HepG2 (cell line): ENCODE results near the gene EMC9. TPM values are rescaled to one million over a fixed set of nuclear protein-coding genes. Genes with fewer than 3 reads are reported as not detected.

Experiments used
- CHCHD3 ChIP-seq: sonication (generic); formaldehyde crosslinking; IDR thresholded peaks from 2 replicates; pipeline ENCODE4 v1.8.0; 2022; ENCODE audit warnings: mild to moderate bottlenecking, missing genetic modification reagents, moderate library complexity
- GPN1 ChIP-seq: sonication (generic); formaldehyde crosslinking; IDR thresholded peaks from 2 replicates; pipeline ENCODE4 v1.5.1; 2020; ENCODE audit warnings: missing genetic modification reagents, borderline replicate concordance
- KLF13 ChIP-seq: sonication (generic); formaldehyde crosslinking; IDR thresholded peaks from 2 replicates; pipeline ENCODE4 v1.4.0; 2020; ENCODE audit warnings: mild to moderate bottlenecking, missing genetic modification reagents
- KLF15 ChIP-seq: sonication (generic); formaldehyde crosslinking; IDR thresholded peaks from 2 replicates; pipeline ENCODE4 v1.8.1; 2023; ENCODE audit warnings: borderline replicate concordance, mild to moderate bottlenecking, inconsistent platforms, missing genetic modification reagents, mixed read lengths
- KMT2A ChIP-seq: sonication (generic); formaldehyde crosslinking; IDR thresholded peaks from 2 replicates; pipeline ENCODE4 v1.4.0; 2020; ENCODE audit warnings: missing genetic modification reagents
- MEIS1 ChIP-seq: sonication (generic); formaldehyde crosslinking; IDR thresholded peaks from 2 replicates; pipeline ENCODE4 v1.9.0; 2021; ENCODE audit warnings: mild to moderate bottlenecking, missing genetic modification reagents, moderate library complexity, borderline replicate concordance
- MTF1 ChIP-seq: sonication (generic); formaldehyde crosslinking; IDR thresholded peaks from 2 replicates; pipeline ENCODE4 v1.5.0; 2020; ENCODE audit warnings: missing genetic modification reagents
- MXD4 ChIP-seq: IDR thresholded peaks from 2 replicates; pipeline ENCODE4 v1.6.1; 2016; ENCODE audit warnings: mild to moderate bottlenecking, missing biosample characterization, missing genetic modification reagents
- STAG1 ChIP-seq: sonication (generic); formaldehyde crosslinking; IDR thresholded peaks from 2 replicates; pipeline ENCODE4 v1.4.0; 2020; ENCODE audit warnings: missing genetic modification reagents
- TBP ChIP-seq: sonication (generic); formaldehyde crosslinking; IDR thresholded peaks from 2 replicates; pipeline ENCODE4 v1.5.0; 2020; ENCODE audit warnings: missing genetic modification reagents
- TOE1 ChIP-seq: sonication (generic); formaldehyde crosslinking; IDR thresholded peaks from 2 replicates; pipeline ENCODE4 v1.4.0; 2020; ENCODE audit warnings: mild to moderate bottlenecking, missing genetic modification reagents
- ZIK1 ChIP-seq: sonication (generic); formaldehyde crosslinking; IDR thresholded peaks from 2 replicates; pipeline ENCODE4 v1.5.0; 2020; ENCODE audit warnings: mild to moderate bottlenecking, low read depth, missing genetic modification reagents, borderline replicate concordance
- ZNF12 ChIP-seq: sonication (generic); formaldehyde crosslinking; IDR thresholded peaks from 2 replicates; pipeline ENCODE4 v1.5.0; 2020; ENCODE audit warnings: missing genetic modification reagents
- polyA plus RNA-seq, 8 experiments: library from polyadenylated mRNA; depleted of rRNA in 3 of 8; stranded (reverse) in 7 of 8; unstranded in 1 of 8; fragments of >200 nt; fragmentation: Illumina TruSeq in 4 of 8; extraction: Trizol in 4 of 8; gene quantifications; 2 replicates each; pipeline versions ENCODE4 v1.2.1 to v1.2.3, GENCODE V29; 2011 to 2016; ENCODE audit warnings: low read depth in 4 of 8, missing spikeins in 1 of 8, mixed read lengths in 1 of 8; ENCODE audit not compliant: insufficient read depth in 1 of 8
- total RNA-seq, 5 experiments: library from RNA; depleted of rRNA; stranded (reverse); fragments of >200 nt; fragmentation: Illumina TruSeq; extraction: Trizol; gene quantifications; 2 replicates each; pipeline ENCODE4 v1.2.3, GENCODE V29; 2016; ENCODE audit warnings: low read depth in 1 of 5
- TF ChIP-seq, protein P1 (sequence below): sonication (generic); formaldehyde crosslinking; IDR thresholded peaks from 2 replicates; pipeline ENCODE4 v1.8.1; 2022; ENCODE audit warnings: mild to moderate bottlenecking, missing genetic modification reagents
- TF ChIP-seq, protein P2 (sequence below): sonication (generic); formaldehyde crosslinking; IDR thresholded peaks from 2 replicates; pipeline ENCODE4 v1.8.1; 2023; ENCODE audit warnings: missing genetic modification reagents, mild to moderate bottlenecking, borderline replicate concordance
- TF ChIP-seq, protein P3 (sequence below): sonication (generic); formaldehyde crosslinking; IDR thresholded peaks from 2 replicates; pipeline ENCODE4 v1.5.1; 2020; ENCODE audit warnings: missing genetic modification reagents, mild to moderate bottlenecking, borderline replicate concordance
- TF ChIP-seq, protein P4 (sequence below): sonication (generic); formaldehyde crosslinking; IDR thresholded peaks from 2 replicates; pipeline ENCODE4 v1.4.0; 2020; ENCODE audit warnings: mild to moderate bottlenecking, missing genetic modification reagents, borderline replicate concordance
- TF ChIP-seq, protein P5 (sequence below): sonication (generic); formaldehyde crosslinking; IDR thresholded peaks from 2 replicates; pipeline ENCODE4 v1.8.1; 2023; ENCODE audit warnings: mild to moderate bottlenecking, missing genetic modification reagents

EMC9 gene
- total and polyA plus RNA-seq, 2 of the 13 experiments (the other 11 are each of a cell fraction or from before 2014, with no cell fraction given), result 60.5 to 78.7 TPM

DNA sequence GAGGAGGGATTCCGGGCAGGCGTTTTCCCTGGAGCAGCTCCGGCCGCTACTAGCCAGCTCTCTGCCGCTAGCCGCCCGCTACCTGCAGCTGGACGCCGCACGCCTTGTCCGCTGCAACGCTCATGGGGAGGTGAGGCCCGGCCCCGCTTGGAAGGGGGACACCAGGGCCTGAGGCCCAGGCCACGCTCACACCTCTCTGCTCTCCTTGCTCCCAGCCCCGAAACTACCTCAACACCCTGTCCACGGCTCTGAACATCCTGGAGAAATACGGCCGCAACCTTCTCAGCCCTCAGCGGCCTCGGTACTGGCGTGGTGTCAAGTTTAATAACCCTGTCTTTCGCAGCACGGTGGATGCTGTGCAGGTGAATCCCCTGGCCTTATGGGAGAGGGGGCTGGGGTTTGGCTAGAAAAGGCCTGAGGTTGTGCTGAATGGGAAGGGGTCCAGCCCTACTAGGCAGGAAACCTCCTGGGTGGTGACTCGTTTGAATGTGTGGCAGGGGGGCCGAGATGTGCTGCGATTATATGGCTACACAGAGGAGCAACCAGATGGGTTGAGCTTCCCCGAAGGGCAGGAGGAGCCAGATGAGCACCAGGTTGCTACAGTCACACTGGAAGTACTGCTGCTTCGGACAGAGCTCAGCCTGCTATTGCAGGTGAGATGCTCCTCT lies 6.5 kb upstream of the EMC9 start (continued):
- TF ChIP-seq, protein P1, sequence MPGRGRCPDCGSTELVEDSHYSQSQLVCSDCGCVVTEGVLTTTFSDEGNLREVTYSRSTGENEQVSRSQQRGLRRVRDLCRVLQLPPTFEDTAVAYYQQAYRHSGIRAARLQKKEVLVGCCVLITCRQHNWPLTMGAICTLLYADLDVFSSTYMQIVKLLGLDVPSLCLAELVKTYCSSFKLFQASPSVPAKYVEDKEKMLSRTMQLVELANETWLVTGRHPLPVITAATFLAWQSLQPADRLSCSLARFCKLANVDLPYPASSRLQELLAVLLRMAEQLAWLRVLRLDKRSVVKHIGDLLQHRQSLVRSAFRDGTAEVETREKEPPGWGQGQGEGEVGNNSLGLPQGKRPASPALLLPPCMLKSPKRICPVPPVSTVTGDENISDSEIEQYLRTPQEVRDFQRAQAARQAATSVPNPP (CRISPR knock-in tag), result no peak
- TF ChIP-seq GPN1 (peak; percentile 89), ZIK1 (CRISPR knock-in tag) (no peak), TOE1 (CRISPR knock-in tag) (no peak), MEIS1 (CRISPR knock-in tag) (0 out of 2 replicates have a peak, but pooled peaks have one; percentile 36), KLF13 (peak; percentile 87; the same call in 1 of the 2 replicates), ZNF12 (CRISPR knock-in tag) (peak; percentile 49; the same call in 1 of the 2 replicates), CHCHD3 (CRISPR knock-in tag) (peak; percentile 68; the same call in 1 of the 2 replicates), TBP (0 out of 2 replicates have a peak, but pooled peaks have one; percentile 86), KMT2A (peak; percentile 52; the same call in 1 of the 2 replicates), MTF1 (CRISPR knock-in tag) (no peak), KLF15 (CRISPR knock-in tag) (peak; percentile 40; the same call in 1 of the 2 replicates), STAG1 (CRISPR knock-in tag) (no peak), MXD4 (CRISPR knock-in tag) (0 out of 2 replicates have a peak, but pooled peaks have one; percentile 20)
- TF ChIP-seq, protein P2, sequence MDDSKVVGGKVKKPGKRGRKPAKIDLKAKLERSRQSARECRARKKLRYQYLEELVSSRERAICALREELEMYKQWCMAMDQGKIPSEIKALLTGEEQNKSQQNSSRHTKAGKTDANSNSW (CRISPR knock-in tag), result peak; percentile 37; the same call in 1 of the 2 replicates
- TF ChIP-seq, protein P3, sequence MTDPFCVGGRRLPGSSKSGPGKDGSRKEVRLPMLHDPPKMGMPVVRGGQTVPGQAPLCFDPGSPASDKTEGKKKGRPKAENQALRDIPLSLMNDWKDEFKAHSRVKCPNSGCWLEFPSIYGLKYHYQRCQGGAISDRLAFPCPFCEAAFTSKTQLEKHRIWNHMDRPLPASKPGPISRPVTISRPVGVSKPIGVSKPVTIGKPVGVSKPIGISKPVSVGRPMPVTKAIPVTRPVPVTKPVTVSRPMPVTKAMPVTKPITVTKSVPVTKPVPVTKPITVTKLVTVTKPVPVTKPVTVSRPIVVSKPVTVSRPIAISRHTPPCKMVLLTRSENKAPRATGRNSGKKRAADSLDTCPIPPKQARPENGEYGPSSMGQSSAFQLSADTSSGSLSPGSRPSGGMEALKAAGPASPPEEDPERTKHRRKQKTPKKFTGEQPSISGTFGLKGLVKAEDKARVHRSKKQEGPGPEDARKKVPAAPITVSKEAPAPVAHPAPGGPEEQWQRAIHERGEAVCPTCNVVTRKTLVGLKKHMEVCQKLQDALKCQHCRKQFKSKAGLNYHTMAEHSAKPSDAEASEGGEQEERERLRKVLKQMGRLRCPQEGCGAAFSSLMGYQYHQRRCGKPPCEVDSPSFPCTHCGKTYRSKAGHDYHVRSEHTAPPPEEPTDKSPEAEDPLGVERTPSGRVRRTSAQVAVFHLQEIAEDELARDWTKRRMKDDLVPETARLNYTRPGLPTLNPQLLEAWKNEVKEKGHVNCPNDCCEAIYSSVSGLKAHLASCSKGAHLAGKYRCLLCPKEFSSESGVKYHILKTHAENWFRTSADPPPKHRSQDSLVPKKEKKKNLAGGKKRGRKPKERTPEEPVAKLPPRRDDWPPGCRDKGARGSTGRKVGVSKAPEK (CRISPR knock-in tag), result 0 out of 2 replicates have a peak, but pooled peaks have one; percentile 51
- TF ChIP-seq, protein P4, sequence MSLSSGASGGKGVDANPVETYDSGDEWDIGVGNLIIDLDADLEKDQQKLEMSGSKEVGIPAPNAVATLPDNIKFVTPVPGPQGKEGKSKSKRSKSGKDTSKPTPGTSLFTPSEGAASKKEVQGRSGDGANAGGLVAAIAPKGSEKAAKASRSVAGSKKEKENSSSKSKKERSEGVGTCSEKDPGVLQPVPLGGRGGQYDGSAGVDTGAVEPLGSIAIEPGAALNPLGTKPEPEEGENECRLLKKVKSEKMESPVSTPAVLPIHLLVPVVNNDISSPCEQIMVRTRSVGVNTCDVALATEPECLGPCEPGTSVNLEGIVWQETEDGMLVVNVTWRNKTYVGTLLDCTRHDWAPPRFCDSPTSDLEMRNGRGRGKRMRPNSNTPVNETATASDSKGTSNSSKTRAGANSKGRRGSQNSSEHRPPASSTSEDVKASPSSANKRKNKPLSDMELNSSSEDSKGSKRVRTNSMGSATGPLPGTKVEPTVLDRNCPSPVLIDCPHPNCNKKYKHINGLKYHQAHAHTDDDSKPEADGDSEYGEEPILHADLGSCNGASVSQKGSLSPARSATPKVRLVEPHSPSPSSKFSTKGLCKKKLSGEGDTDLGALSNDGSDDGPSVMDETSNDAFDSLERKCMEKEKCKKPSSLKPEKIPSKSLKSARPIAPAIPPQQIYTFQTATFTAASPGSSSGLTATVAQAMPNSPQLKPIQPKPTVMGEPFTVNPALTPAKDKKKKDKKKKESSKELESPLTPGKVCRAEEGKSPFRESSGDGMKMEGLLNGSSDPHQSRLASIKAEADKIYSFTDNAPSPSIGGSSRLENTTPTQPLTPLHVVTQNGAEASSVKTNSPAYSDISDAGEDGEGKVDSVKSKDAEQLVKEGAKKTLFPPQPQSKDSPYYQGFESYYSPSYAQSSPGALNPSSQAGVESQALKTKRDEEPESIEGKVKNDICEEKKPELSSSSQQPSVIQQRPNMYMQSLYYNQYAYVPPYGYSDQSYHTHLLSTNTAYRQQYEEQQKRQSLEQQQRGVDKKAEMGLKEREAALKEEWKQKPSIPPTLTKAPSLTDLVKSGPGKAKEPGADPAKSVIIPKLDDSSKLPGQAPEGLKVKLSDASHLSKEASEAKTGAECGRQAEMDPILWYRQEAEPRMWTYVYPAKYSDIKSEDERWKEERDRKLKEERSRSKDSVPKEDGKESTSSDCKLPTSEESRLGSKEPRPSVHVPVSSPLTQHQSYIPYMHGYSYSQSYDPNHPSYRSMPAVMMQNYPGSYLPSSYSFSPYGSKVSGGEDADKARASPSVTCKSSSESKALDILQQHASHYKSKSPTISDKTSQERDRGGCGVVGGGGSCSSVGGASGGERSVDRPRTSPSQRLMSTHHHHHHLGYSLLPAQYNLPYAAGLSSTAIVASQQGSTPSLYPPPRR (CRISPR knock-in tag), result peak; percentile 61
- TF ChIP-seq, protein P5, sequence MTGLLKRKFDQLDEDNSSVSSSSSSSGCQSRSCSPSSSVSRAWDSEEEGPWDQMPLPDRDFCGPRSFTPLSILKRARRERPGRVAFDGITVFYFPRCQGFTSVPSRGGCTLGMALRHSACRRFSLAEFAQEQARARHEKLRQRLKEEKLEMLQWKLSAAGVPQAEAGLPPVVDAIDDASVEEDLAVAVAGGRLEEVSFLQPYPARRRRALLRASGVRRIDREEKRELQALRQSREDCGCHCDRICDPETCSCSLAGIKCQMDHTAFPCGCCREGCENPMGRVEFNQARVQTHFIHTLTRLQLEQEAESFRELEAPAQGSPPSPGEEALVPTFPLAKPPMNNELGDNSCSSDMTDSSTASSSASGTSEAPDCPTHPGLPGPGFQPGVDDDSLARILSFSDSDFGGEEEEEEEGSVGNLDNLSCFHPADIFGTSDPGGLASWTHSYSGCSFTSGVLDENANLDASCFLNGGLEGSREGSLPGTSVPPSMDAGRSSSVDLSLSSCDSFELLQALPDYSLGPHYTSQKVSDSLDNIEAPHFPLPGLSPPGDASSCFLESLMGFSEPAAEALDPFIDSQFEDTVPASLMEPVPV, result peak; percentile 78; the same call in 1 of the 2 replicates
